ENCODE measurements around the gene CLEC12A.
"Not testable (repeated sequence)": the region's sequence is repeated elsewhere in the genome, so short reads cannot be mapped to it uniquely, and the experiment has no call there.

CLEC12A gene

GRCh38 chr12:9973949-9974348 lies 2.7 kb downstream of the CLEC12A start:
- ATAC-seq: no peak

- not testable (repeated sequence) for ATAC-seq
Observed at GRCh38 chr12:9974731-9975130, 3.5 kb downstream of the CLEC12A start.

GRCh38 chr12:9975614-9976013 lies 4.4 kb downstream of the CLEC12A start:
- ATAC-seq: no peak

- not testable (repeated sequence) for ATAC-seq
Observed at GRCh38 chr12:9976626-9977025, 5.4 kb downstream of the CLEC12A start.

GRCh38 chr12:9977916-9978315 lies 6.7 kb downstream of the CLEC12A start:
- ATAC-seq: no peak

- ATAC-seq: no peak
Observed at GRCh38 chr12:9980126-9980525, 8.9 kb downstream of the CLEC12A start.

GRCh38 chr12:9991876-9992275 lies 20.7 kb downstream of the CLEC12A start:
- no peak for ATAC-seq

GRCh38 chr12:9992296-9992695 lies 21.1 kb downstream of the CLEC12A start:
- no peak for ATAC-seq

GRCh38 chr12:9999016-9999415 lies 27.8 kb downstream of the CLEC12A start, which contains the start of gene CLEC1B:
TSS of gene CLEC1B (minus strand) at chr12:9999121. CDS start at chr12:9999100, 21 bp downstream.
- no peak for ATAC-seq

GRCh38 chr12:10001171-10001776 lies 30.1 kb downstream of the CLEC12A start:
- no peak for ATAC-seq

- no peak for ATAC-seq
Observed at GRCh38 chr12:10012630-10013330, 41.6 kb downstream of the CLEC12A start.

GRCh38 chr12:10015450-10015849 lies 44.2 kb downstream of the CLEC12A start:
- no peak for ATAC-seq

- ATAC-seq: no peak
Observed at GRCh38 chr12:10016881-10017280, 45.7 kb downstream of the CLEC12A start.

GRCh38 chr12:10018386-10018785 lies 47.2 kb downstream of the CLEC12A start:
- ATAC-seq: no peak

- ATAC-seq: no peak
Observed at GRCh38 chr12:10021342-10021741, 50.1 kb downstream of the CLEC12A start.

GRCh38 chr12:10025236-10025635 lies 54.0 kb downstream of the CLEC12A start:
- no peak for ATAC-seq

- ATAC-seq: not testable (repeated sequence)
Observed at GRCh38 chr12:10026666-10027065, 55.5 kb downstream of the CLEC12A start.

GRCh38 chr12:10027311-10027710 lies 56.1 kb downstream of the CLEC12A start:
- ATAC-seq: no peak

GRCh38 chr12:10027721-10028120 lies 56.5 kb downstream of the CLEC12A start:
- ATAC-seq: no peak

- ATAC-seq: no peak
Observed at GRCh38 chr12:10030446-10030845, 59.2 kb downstream of the CLEC12A start, which contains the start of gene CLEC9A. TSS of gene CLEC9A (plus strand) at chr12:10030682. CDS start at chr12:10052688, 22,006 bp downstream.

- ATAC-seq: no peak
Observed at GRCh38 chr12:10031321-10031720, 60.1 kb downstream of the CLEC12A start.

GRCh38 chr12:10031771-10032175 lies 60.6 kb downstream of the CLEC12A start:
- ATAC-seq: no peak

GRCh38 chr12:10033783-10034545 lies 62.8 kb downstream of the CLEC12A start:
- ATAC-seq: no peak
